Heart right ventricle (tissue), 16 donors: ENCODE results near the gene PTPRN. TPM values are rescaled to one million over a fixed set of nuclear protein-coding genes. Genes with fewer than 3 reads are reported as not detected.
A peak's percentile ranks its signal among the peaks of the same experiment; 100 is the strongest.

Experiments
- ATAC-seq, 8 donors: fragments of 200-7000 bp; cut with Tn5 transposase; one replicate each; pipeline ENCODE4 v1.9.1; 2020; ENCODE audit warnings: mild to moderate bottlenecking in 8 of 8, moderate library complexity in 8 of 8, moderate number of reproducible peaks in 1 of 8
- DNase-seq, 2 donors: peaks; one replicate each; pipeline ENCODE4 v3.0.0-alpha.2; 2020
- H3K27ac ChIP-seq, 10 donors: fragments of 200-600 bp; sonication (generic) in 2 of 10; one replicate each; pipeline versions ENCODE4 v1.5.0 to v1.8.0; 2020 to 2022; ENCODE audit warnings: mild to moderate bottlenecking in 3 of 10
- H3K27me3 ChIP-seq, 7 donors: fragments of 200-600 bp; one replicate each; pipeline ENCODE4 v1.8.0; 2021 to 2022; ENCODE audit warnings: mild to moderate bottlenecking in 2 of 7
- H3K36me3 ChIP-seq, 9 donors: fragments of 200-600 bp; sonication (generic) in 1 of 9; one replicate each; pipeline versions ENCODE4 v1.5.0 to v1.8.0; 2020 to 2022; ENCODE audit warnings: mild to moderate bottlenecking in 2 of 9
- H3K4me1 ChIP-seq, 9 donors: fragments of 200-600 bp; sonication (generic) in 1 of 9; one replicate each; pipeline versions ENCODE4 v1.5.0 to v1.8.0; 2020 to 2022; ENCODE audit warnings: mild to moderate bottlenecking in 4 of 9
- H3K4me3 ChIP-seq, 10 donors: fragments of 200-600 bp; sonication (generic) in 2 of 10; one replicate each; pipeline versions ENCODE4 v1.5.0 to v1.8.0; 2020 to 2022; ENCODE audit warnings: mild to moderate bottlenecking in 7 of 10, moderate library complexity in 2 of 10
- H3K9me3 ChIP-seq, 11 donors: fragments of 200-600 bp in 10 of 11; sonication (generic) in 2 of 11; one replicate each; pipeline versions ENCODE4 v1.5.0 to v1.8.0; 2013 to 2022; ENCODE audit warnings: mild to moderate bottlenecking in 2 of 11, control low read depth in 1 of 11, moderate library complexity in 1 of 11
- WGBS, 2 donors: extraction: QIAGEN DNeasy Blood & Tissue Kit; methylation state at CpG; one replicate each; pipeline ENCODE4 v1.1.7; 2013; ENCODE audit warnings: inconsistent platforms in 1 of 2; 5-methylcytosine and 5-hydroxymethylcytosine counted together
- intact Hi-C, 10 donors: fragments of 100-400 bp; cut with DNase I; formaldehyde crosslinking; loops; one replicate each; pipeline versions ENCODE4 v1.11.1 to v1.14.2; 2022
- polyA plus RNA-seq, 2 donors: library from polyadenylated mRNA; stranded (reverse); fragments of 200-250 nt; gene quantifications; one replicate each; pipeline ENCODE4 v1.2.3, GENCODE V29; 2013
- total RNA-seq, 10 donors: library from RNA; stranded (reverse); fragmentation: NEBNext Ultra II Directional in 3 of 10; extraction: Animal tissue kit (Norgen Biotek cat#: 25700) in 3 of 10; gene quantifications; one replicate each; pipeline versions ENCODE4 v1.2.1 to v1.2.4, GENCODE V29; 2021 to 2023
- TF ChIP-seq, protein P1 (sequence below), 9 donors: fragments of 200-600 bp; sonication (generic) in 2 of 9; IDR thresholded peaks; one replicate each; pipeline versions ENCODE4 v1.5.0 to v1.8.0; 2021 to 2022; ENCODE audit warnings: antibody characterized with exemption in 9 of 9, mild to moderate bottlenecking in 5 of 9, moderate library complexity in 1 of 9
- donor health status: Arrhythmogenic right ventricular cardiomyopathy.
- donor health status: ischemic (EF 13 %, LVEDD 7.1; RV severe dilation, severe dysfunction).
- donor health status: healthy with polysubstance abuse.
- donor health status: DM: no; HTN: yes; CAD: no.
- donor health status: DM: no; HTN: no; CAD: no.
- donor health status: ischemic (EF 25% LVEDD 6.9; RV normal size, moderate dysfunction).
- donor health status: ischemic (EF 25% LVEDD 5.7; RV mildly dilated, moderate dysfunction).
- donor health status: healthy.
- donor health status: DM: yes; HTN: yes; CAD: no.
- donor health status: Ischemic cardiomyopathy.
- donor health status: ischemic (EF 35%, LVEDD 5.7; RV mildly dilated, moderate dysfunction).
- donor health status: nonischemic (EF 11% LVEDD 7.7; RV severe dilation, severe dysfunction).
- donor health status: DM: yes; HTN: yes; CAD: no.
- donor health status: PGD.
- donor health status: ischemic (EF 29% LVEDD 5.4; RV normal size, mild dysfunction).
- donor health status: nonischemic (EF 23%, LVEDD 6.1; RV moderate dilation, normal function).

Gene PTPRN
- total and polyA plus RNA-seq, 12 donors: 0.09 to 0.51 (median 0.31) TPM; not detected in 5

DNA sequence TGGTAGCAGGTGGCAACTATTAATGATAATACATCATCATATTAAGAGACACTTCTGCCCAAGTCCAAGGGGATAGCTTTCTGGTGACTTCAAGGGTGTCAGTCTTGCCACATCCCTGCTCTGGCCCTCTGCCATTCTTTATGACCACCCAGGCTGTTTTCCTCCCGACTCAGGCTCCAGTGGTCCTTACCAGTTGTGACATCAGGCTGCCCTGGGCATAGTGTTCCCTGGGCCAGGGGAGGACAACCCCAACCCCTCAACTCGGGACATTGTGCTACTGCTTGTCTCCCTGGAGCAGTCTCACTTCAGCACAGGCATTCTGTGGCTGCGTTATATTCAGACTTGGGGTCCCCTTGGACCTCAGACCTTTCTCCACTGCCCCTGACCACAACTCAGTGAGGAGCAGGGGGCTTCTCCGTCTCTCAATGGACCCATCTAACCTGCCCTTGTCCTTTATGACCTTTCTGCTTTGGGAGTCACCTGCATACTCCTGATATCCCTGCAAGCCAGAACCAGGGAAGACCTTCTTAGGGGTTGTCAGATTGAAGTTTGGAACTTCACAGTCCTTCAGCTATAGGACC lies 17.2 kb downstream of the PTPRN start:
- Histone ChIP-seq H3K9me3 (no peaks in the 10 kb centered on the region), H3K36me3 (no peaks in the 10 kb centered on the region), H3K27ac (no peak overlapping the region), H3K4me3 (no peak overlapping the region), H3K4me1 (peaks cover 3 to 26% (median 12%) of the 10 kb centered on the region in 9 donors), H3K27me3 (peaks cover 0 to 4% (median 0%) of the 10 kb centered on the region in 7 donors)
- TF ChIP-seq, protein P1, sequence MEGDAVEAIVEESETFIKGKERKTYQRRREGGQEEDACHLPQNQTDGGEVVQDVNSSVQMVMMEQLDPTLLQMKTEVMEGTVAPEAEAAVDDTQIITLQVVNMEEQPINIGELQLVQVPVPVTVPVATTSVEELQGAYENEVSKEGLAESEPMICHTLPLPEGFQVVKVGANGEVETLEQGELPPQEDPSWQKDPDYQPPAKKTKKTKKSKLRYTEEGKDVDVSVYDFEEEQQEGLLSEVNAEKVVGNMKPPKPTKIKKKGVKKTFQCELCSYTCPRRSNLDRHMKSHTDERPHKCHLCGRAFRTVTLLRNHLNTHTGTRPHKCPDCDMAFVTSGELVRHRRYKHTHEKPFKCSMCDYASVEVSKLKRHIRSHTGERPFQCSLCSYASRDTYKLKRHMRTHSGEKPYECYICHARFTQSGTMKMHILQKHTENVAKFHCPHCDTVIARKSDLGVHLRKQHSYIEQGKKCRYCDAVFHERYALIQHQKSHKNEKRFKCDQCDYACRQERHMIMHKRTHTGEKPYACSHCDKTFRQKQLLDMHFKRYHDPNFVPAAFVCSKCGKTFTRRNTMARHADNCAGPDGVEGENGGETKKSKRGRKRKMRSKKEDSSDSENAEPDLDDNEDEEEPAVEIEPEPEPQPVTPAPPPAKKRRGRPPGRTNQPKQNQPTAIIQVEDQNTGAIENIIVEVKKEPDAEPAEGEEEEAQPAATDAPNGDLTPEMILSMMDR (IDR thresholded peaks at IDR 0.05): no peak
- no peak for ATAC-seq
- intact Hi-C loops: loop anchor here in 6 of 10 donors (5.0 to 10.0 kb wide), 3 partner anchors 67 to 237 kb away; partner anchors contain the start of genes CNPPD1 (in 3 of the 6), RETREG2 (in 3 of the 6), ANKZF1 (in 1 of the 6) and ATG9A (in 1 of the 6)
- no peak for DNase-seq
- 71 to 76% methylated on average over 4 of the region's 4 CpGs for WGBS, 2 donors

DNA sequence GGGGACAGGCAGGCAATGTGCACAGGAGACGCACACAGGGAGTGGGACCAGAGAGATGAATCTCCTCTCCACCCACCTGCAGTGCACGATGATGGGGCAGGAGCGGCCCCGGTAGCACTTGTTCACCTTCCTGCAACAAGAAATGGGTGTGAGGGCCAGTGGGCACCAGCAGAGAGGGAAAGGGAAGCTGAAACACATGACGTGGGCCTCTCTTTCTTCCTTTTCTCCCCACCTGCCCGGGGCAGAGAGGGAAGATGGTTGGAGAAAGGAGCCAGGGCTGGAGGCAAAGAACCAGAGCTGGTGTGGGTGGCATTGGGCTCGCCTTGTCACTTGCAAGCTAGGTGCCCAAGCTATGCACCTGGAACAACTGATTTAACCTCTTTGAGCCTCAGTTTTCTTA lies 17.8 kb downstream of the PTPRN start:
- H3K9me3 ChIP-seq: no peaks in the 10 kb centered on the region
- H3K27ac ChIP-seq: no peak overlapping the region
- TF ChIP-seq, protein P1 (IDR thresholded peaks at IDR 0.05): no peak
- DNase-seq (no peak), ATAC-seq (no peak)
- WGBS, 2 donors: 78 to 81% methylated on average over 7 of the region's 7 CpGs
- peaks cover 0 to 4% (median 0%) of the 10 kb centered on the region in 7 donors for H3K27me3 ChIP-seq
- H3K36me3 ChIP-seq: peaks cover 0 to 5% (median 0%) of the 10 kb centered on the region in 9 donors
- peaks cover 3 to 27% (median 12%) of the 10 kb centered on the region in 9 donors for H3K4me1 ChIP-seq
- no peak overlapping the region for H3K4me3 ChIP-seq
- intact Hi-C loops: loop anchor here in 6 of 10 donors (5.0 to 10.0 kb wide), 3 partner anchors 67 to 237 kb away; partner anchors contain the start of genes CNPPD1 (in 3 of the 6), RETREG2 (in 3 of the 6), ANKZF1 (in 1 of the 6) and ATG9A (in 1 of the 6)

DNA sequence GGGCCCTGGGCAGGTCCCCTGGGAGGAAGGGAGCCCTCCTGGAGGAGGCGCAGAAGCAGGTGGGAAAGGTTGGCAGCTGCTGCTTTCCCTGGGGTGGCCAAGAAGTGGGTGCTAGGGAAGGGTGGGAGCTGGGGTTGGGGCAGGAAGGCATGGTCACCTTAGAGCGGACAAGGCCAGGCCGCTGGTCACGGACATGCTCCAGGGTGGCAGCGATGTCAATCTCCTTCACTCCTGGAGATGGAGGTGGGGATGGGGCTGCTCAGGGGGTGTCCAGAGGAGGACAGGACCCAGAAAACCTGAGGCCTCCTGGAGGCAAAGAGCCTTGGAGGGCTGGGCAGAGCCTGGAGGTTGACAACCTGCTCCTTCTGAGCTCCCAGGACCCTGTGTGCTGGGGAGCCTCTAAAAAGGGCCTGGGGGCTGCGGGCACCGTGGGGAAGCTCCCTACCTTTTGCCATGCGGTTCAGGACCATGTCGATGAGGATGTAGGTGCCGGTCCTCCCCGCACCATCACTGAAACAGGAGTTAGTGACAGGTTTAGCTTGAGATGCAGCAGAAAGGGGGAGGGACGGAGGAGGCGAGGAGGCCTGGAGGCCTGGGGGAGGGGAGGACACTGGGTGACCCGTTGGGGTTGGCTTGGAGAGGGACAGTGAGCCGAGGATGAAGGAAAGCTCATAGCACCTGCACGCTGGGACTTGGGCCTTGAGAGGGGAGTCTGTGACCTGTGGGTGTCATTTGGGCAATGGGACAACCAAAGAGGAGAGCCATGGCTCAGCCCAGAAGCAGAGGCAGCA lies 18.6 kb downstream of the PTPRN start:
- H3K4me3 ChIP-seq: no peak overlapping the region
- no peaks in the 10 kb centered on the region for H3K9me3 ChIP-seq
- intact Hi-C loops: loop anchor here in 6 of 10 donors (5.0 to 10.0 kb wide), 3 partner anchors 66 to 236 kb away; partner anchors contain the start of genes CNPPD1 (in 3 of the 6), RETREG2 (in 3 of the 6), ANKZF1 (in 1 of the 6) and ATG9A (in 1 of the 6)
- no peak for DNase-seq
- no peak for ATAC-seq
- H3K36me3 ChIP-seq: peaks cover 0 to 13% (median 2%) of the 10 kb centered on the region in 9 donors
- peak overlapping the region in 5 of 10 donors; percentile 7 to 76 (median 55) for H3K27ac ChIP-seq
- WGBS, 2 donors: 87 to 88% methylated on average over 16 of the region's 16 CpGs
- H3K4me1 ChIP-seq: peaks cover 3 to 30% (median 12%) of the 10 kb centered on the region in 9 donors
- peaks cover 0 to 4% (median 0%) of the 10 kb centered on the region in 7 donors for H3K27me3 ChIP-seq
- TF ChIP-seq, protein P1 (IDR thresholded peaks at IDR 0.05): no peak
